NCI-H82 (cell line): ENCODE results near the gene GRK4.
"Not testable (repeated sequence)": the region's sequence is repeated elsewhere in the genome, so short reads cannot be mapped to it uniquely, and the experiment has no call there.

Experiments used
- DNase-seq: peaks from one replicate; lab custom pipeline; 2025; lab: John Stamatoyannopoulos, UW

GRK4 gene

GRCh38 chr4:2961811-2962441, 1.4 kb upstream of the GRK4 start:
- DNase-seq, result peak; percentile 50

- peak; percentile 56 for DNase-seq
These were observed 677 bp upstream of the GRK4 start for GRCh38 chr4:2962614-2963174.

DNA sequence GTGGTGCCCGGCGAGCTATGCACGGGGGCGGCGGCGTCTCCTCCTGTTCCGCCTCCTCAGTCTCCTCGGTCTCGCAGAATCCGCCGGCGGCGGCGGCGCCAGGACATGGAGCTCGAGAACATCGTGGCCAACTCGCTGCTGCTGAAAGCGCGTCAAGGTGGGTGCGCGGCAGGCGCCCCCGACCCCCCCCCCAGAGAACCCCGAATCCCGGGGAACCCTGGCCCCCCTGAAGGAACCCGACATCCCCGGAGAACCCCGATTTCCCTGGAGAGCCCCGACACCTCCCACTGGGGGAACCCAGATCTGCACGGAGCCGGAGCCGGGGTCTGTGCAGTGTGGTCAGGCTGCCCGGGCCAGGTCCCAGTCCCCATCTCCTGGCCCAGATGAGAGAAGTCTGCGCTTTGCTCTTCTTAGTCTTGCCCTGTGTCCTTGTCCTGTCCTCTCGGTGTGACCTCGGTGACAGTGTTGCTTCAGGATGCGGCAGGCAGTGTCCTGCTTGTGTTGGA, 648 bp downstream of the GRK4 start:
- DNase-seq, result no peak

- DNase-seq, result no peak
These were observed 1.4 kb downstream of the GRK4 start for GRCh38 chr4:2964706-2965258.

- DNase-seq, result no peak
These were observed 1.9 kb downstream of the GRK4 start for GRCh38 chr4:2965262-2965661.

- no peak for DNase-seq
These were observed 5.0 kb downstream of the GRK4 start for GRCh38 chr4:2968381-2968780.

- no peak for DNase-seq
These were observed 7.9 kb downstream of the GRK4 start for GRCh38 chr4:2971275-2971674.

DNA sequence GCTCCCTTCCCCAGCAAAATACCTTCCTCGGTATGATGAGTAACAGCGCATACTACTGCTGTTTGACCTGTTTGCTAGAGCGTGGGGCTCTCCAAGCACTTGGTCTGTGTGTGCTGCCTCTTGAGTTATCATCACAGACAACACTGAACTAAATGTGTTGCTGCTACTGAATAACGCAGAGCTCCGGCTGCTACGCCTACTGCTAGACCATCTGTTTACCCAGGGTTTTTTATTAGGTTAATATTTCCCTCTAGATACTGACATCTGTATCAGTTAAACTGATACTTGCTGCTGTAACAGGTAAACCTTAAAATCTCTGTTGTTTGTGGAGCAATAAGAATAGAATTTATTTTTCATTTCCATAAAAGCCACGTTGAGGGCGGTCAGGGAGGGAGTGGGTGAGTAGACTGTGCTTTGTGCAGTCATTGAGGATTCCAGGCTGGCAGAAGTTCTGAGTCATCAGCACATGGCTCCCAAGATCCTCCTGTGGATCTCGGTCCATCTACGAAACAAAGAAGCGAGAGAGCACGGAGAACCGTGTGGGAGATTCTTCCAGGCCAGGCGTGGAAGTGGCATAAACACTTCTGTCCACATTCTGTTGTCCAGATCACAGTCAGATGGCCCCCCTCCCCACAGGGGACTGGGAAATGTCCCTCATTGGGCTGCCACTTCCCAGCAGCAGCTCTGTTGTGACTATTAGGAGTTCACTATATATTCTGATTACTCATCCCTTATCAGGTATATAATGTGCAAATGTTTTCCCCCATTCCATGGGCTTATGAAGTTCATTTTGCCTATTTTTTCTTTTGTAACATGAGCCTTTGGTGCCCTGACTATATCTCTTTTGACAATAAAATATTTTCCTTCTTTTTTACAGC, 14.1 kb downstream of the GRK4 start:
- DNase-seq, result peak; percentile 21

GRCh38 chr4:2981256-2981819, 18.0 kb downstream of the GRK4 start:
- no peak for DNase-seq

DNA sequence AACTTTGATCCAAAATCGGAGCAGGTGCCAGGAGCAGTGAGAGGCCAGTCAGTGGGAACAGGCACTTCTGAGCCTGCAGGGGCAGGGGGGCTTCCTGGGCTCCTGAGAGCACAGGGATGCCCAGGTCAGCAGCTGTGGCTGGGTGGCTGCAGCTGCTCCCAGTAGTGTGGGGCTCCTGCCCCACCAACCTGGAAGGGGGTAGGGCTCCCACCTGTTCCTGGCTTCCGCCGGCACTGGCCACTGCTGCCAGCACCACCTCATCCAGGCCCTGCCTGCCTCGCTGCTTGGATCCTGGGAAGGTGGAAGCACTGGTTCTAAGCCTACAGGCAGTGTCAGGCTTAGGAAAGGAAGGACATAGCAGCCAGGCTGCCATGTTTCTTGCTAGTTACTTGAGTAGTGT, 18.6 kb downstream of the GRK4 start:
- DNase-seq, result no peak

DNA sequence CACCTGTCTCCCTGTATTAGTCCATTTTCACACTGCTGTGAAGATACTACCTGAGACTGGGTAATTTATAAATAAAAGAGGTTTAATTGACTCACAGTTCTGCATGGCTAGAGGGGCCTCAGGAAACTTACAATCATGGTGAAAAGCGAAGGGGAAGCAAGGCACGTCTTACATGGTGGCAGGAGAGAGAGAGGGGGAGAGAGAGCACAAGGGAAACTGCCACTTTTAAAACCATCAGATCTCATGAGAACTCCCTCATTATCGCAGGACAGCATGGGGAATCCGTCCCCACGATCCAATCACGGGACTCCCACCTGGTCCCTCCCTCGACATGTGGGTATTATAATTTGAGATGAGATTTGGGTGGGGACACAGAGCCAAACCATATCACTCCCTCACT, 20.3 kb downstream of the GRK4 start:
- not testable (repeated sequence) for DNase-seq

GRCh38 chr4:2991243-2991642, 27.9 kb downstream of the GRK4 start:
- peak; percentile 40 for DNase-seq

GRCh38 chr4:2994917-2995316, 31.5 kb downstream of the GRK4 start:
- DNase-seq, result no peak

GRCh38 chr4:2995546-2996265, 32.3 kb downstream of the GRK4 start:
- no peak for DNase-seq

- DNase-seq, result no peak
These were observed 33.0 kb downstream of the GRK4 start for GRCh38 chr4:2996415-2996814.

DNA sequence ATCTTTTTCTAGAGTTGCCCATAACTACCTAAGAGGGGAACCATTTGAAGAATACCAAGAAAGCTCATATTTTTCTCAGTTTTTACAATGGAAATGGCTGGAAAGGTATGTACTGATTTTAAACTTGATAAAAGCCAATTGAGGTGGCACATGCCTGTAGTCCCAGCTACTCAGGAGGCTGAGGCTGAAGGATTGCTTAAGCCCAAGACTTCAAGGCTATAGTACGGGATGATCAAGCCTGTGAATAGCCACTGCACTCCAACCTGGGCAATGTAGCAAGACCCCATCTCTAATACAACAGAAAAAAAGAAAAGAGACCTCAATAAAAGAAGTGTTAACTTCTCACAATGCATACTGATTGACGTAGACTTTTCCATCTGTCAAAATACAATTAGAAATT, 44.4 kb downstream of the GRK4 start:
- DNase-seq, result no peak

GRCh38 chr4:3009422-3009821, 46.1 kb downstream of the GRK4 start:
- DNase-seq, result no peak

DNA sequence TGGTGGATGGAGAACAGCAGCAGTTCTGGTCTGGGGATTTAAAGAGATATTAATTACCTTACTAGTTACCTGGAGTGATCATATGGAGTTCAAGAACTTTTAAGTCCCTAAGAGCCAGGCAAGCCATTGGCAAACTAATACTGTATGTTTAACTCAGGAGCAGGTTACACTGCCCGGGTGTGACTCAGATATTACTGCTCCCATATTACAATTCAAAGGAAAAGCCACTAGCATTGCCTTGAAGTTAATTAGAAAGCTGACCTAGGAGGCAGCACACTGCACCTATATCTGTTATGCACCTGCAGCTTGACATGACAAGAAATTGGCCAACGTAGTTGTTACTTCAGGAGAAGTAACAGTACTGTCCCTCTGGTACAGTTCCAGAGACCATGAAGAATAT, 47.2 kb downstream of the GRK4 start:
- DNase-seq, result no peak

- DNase-seq, result no peak
These were observed 47.6 kb downstream of the GRK4 start for GRCh38 chr4:3010998-3011397.

- no peak for DNase-seq
These were observed 48.3 kb downstream of the GRK4 start for GRCh38 chr4:3011456-3012220.

GRCh38 chr4:3013323-3013722, 50.0 kb downstream of the GRK4 start:
- no peak for DNase-seq
